IMR-90 (cell line): ENCODE measurements around the gene SH3TC1. TPM values are rescaled to one million over a fixed set of nuclear protein-coding genes. Genes with fewer than 3 reads are reported as not detected.

Experiments
- ATAC-seq: fragments of 200-7000 bp; cut with Tn5 transposase; 2 replicates; pipeline ENCODE4 v1.9.1; 2020; ENCODE audit warnings: low read depth, mild to moderate bottlenecking, moderate library complexity
- BruUV-seq: library from RNA; stranded (reverse); fragments of 400-500 nt; replicated peaks from 2 replicates; lab custom pipeline; 2021; lab: Mats Ljungman, UMichigan
- CTCF ChIA-PET: fragments of 300-600 bp; formaldehyde crosslinking; extraction: SDS; loops from one replicate; lab custom pipeline; 2021; ENCODE audit warnings: antibody characterized with exemption; lab: Yijun Ruan, JAX
- POLR2A ChIA-PET: fragments of 300-600 bp; sonication (Branson Sonifier 250); formaldehyde crosslinking; loops from one replicate; lab custom pipeline; 2022; ENCODE audit warnings: antibody characterized with exemption; ENCODE audit not compliant: unreplicated experiment; lab: Charles Lee
- DNase-seq: peaks from one replicate; pipeline ENCODE4 v3.0.0; 2013
- H2AFZ ChIP-seq: replicated peaks from 2 replicates; pipeline ENCODE3; 2013; ENCODE audit warnings: low read length, mild to moderate bottlenecking; ENCODE audit not compliant: poor library complexity
- H2AK5ac ChIP-seq: 2 replicates; pipeline ENCODE4 v1.6.1; 2013; ENCODE audit warnings: low read depth, low read length, inconsistent platforms
- H2AK9ac ChIP-seq: replicated peaks from 2 replicates; pipeline ENCODE3; 2013; ENCODE audit warnings: mild to moderate bottlenecking, low read depth, low read length, moderate library complexity; ENCODE audit not compliant: poor library complexity
- H2BK120ac ChIP-seq: 2 replicates; pipeline ENCODE4 v1.6.1; 2013; ENCODE audit warnings: low read depth, low read length, inconsistent platforms
- H2BK15ac ChIP-seq: 3 replicates; pipeline ENCODE4 v1.6.1; 2013; ENCODE audit warnings: low read depth, low read length, inconsistent platforms
- H2BK20ac ChIP-seq: 2 replicates; pipeline ENCODE4 v1.6.1; 2013; ENCODE audit warnings: low read depth, mild to moderate bottlenecking, inconsistent platforms, low read length, moderate library complexity
- H2BK5ac ChIP-seq: 2 replicates; pipeline ENCODE4 v1.6.1; 2013; ENCODE audit warnings: mild to moderate bottlenecking, low read depth, low read length, inconsistent platforms; ENCODE audit not compliant: poor library complexity, severe bottlenecking
- H3K14ac ChIP-seq: replicated peaks from 2 replicates; pipeline ENCODE4 v1.6.1; 2013; ENCODE audit warnings: low read depth, low read length, inconsistent platforms
- H3K18ac ChIP-seq: 2 replicates; pipeline ENCODE4 v1.6.1; 2013; ENCODE audit warnings: low read depth, low read length, control low read depth
- H3K23ac ChIP-seq: 2 replicates; pipeline ENCODE4 v1.6.1; 2013; ENCODE audit warnings: low read depth, low read length, inconsistent platforms
- H3K27ac ChIP-seq: 2 replicates; pipeline ENCODE4 v1.5.1; 2013; ENCODE audit warnings: mild to moderate bottlenecking, control low read depth, low read length; ENCODE audit not compliant: insufficient read depth
- H3K27me3 ChIP-seq: 2 replicates; pipeline ENCODE4 v1.6.1; 2013; ENCODE audit warnings: low read length; ENCODE audit not compliant: control insufficient read depth, insufficient read depth
- H3K36me3 ChIP-seq: 2 replicates; pipeline ENCODE4 v1.6.1; 2013; ENCODE audit warnings: low read length, mixed read lengths; ENCODE audit not compliant: control insufficient read depth, insufficient read depth
- H3K4ac ChIP-seq: 2 replicates; pipeline ENCODE4 v1.6.1; 2013; ENCODE audit warnings: low read depth, low read length, inconsistent platforms
- H3K4me1 ChIP-seq: 2 replicates; pipeline ENCODE4 v1.6.1; 2013; ENCODE audit warnings: low read length, mixed read lengths; ENCODE audit not compliant: control insufficient read depth, insufficient read depth
- H3K4me2 ChIP-seq: 2 replicates; pipeline ENCODE4 v1.6.1; 2013; ENCODE audit warnings: low read depth, mild to moderate bottlenecking, control low read depth, low read length, moderate library complexity
- H3K4me3 ChIP-seq: 2 replicates; pipeline ENCODE4 v1.5.1; 2013; ENCODE audit warnings: low read depth, mild to moderate bottlenecking, control low read depth, low read length, moderate library complexity; ENCODE audit not compliant: insufficient read depth
- H3K56ac ChIP-seq: 2 replicates; pipeline ENCODE4 v1.6.1; 2013; ENCODE audit warnings: low read length, inconsistent platforms; ENCODE audit not compliant: insufficient read depth; ENCODE audit errors: extremely low read depth
- H3K79me1 ChIP-seq, 2 experiments: 2 replicates each; pipeline ENCODE4 v1.6.1; 2013; ENCODE audit warnings: low read length in 2 of 2, inconsistent platforms in 1 of 2, low read depth in 1 of 2
- H3K9ac ChIP-seq: 2 replicates; pipeline ENCODE4 v1.6.1; 2013; ENCODE audit warnings: low read depth, low read length, control low read depth
- H3K9me1 ChIP-seq: 2 replicates; pipeline ENCODE4 v1.6.1; 2013; ENCODE audit warnings: low read length, inconsistent platforms; ENCODE audit not compliant: insufficient read depth
- H3K9me3 ChIP-seq: 2 replicates; pipeline ENCODE4 v1.6.1; 2013; ENCODE audit warnings: low read length; ENCODE audit not compliant: control insufficient read depth, insufficient read depth
- H4K20me1 ChIP-seq: 2 replicates; pipeline ENCODE4 v1.6.1; 2013; ENCODE audit warnings: low read length, inconsistent platforms; ENCODE audit not compliant: insufficient read depth
- H4K5ac ChIP-seq: 2 replicates; pipeline ENCODE4 v1.6.1; 2013; ENCODE audit warnings: mild to moderate bottlenecking, low read depth, low read length, control low read depth
- H4K8ac ChIP-seq, 2 experiments: 2 replicates each; pipeline ENCODE4 v1.6.1; 2013; ENCODE audit warnings: low read depth in 2 of 2, low read length in 2 of 2, control low read depth in 1 of 2, inconsistent platforms in 1 of 2
- H4K91ac ChIP-seq: 2 replicates; pipeline ENCODE4 v1.6.1; 2013; ENCODE audit warnings: low read depth, low read length, inconsistent platforms; ENCODE audit not compliant: insufficient read depth
- FOS ChIP-seq: fragments of 150-350 bp; IDR thresholded peaks from 2 replicates; pipeline ENCODE4 v1.6.1; 2016; ENCODE audit warnings: low read depth, low read length
- WGBS, 2 experiments: methylation state at CpG; one replicate each; pipeline versions ENCODE4 v1.1.5 to v1.1.7; 2013; ENCODE audit warnings: missing lambda C conversion rate in 2 of 2; ENCODE audit not compliant: insufficient read length in 1 of 2; ENCODE audit errors: extremely low coverage in 2 of 2; 5-methylcytosine and 5-hydroxymethylcytosine counted together
- dilution Hi-C: fragments of 300-500 bp; cut with HindIII; formaldehyde crosslinking; loops from one replicate; pipeline ENCODE4 v1.14.3; 2018; ENCODE audit warnings: low sequenced_read_pairs; ENCODE audit not compliant: unreplicated experiment
- in situ Hi-C: fragments of 300-500 bp; cut with MboI; formaldehyde crosslinking; loops from 3 replicates; pipeline ENCODE4 v1.14.3; 2019; ENCODE audit warnings: low sequenced_read_pairs, inconsistent platforms, mixed read lengths
- intact Hi-C: fragments of 100-400 bp; cut with micrococcal nuclease; formaldehyde crosslinking; loops from 2 replicates; pipeline ENCODE4 v1.10.0; 2022
- polyA plus RNA-seq, 3 experiments: library from polyadenylated mRNA; depleted of rRNA; stranded (reverse); fragments of >200 nt; gene quantifications; 2 replicates each; pipeline ENCODE4 v1.2.3, GENCODE V29; 2012; ENCODE audit warnings: low replicate concordance in 1 of 3
- total RNA-seq: library from RNA; depleted of rRNA; stranded (reverse); fragments of >200 nt; gene quantifications from 2 replicates; pipeline ENCODE4 v1.2.3, GENCODE V29; 2012
- TF ChIP-seq, protein P1 (sequence below): fragments of 150-350 bp; IDR thresholded peaks from 2 replicates; pipeline ENCODE4 v1.6.1; 2017; ENCODE audit warnings: mild to moderate bottlenecking, antibody characterized with exemption, low read length, low read depth

Gene SH3TC1
- total and polyA plus RNA-seq, 2 of the 4 experiments (the other 2 are of a cell fraction) = 1.6 to 2.2 TPM

- WGBS, 2 experiments = 60% methylated on average over 4 of the region's 30 CpGs; no CpG with 5 or more reads in 1 of the 2 experiments
- H3K56ac ChIP-seq = no peak overlapping the region
- no peak overlapping the region; the same call in 1 of the 2 replicates for H3K4ac ChIP-seq
- no peak overlapping the region for H3K4me2 ChIP-seq
- H3K9me3 ChIP-seq = no peaks in the 10 kb centered on the region
- H3K27ac ChIP-seq = no peak overlapping the region
- no peak overlapping the region for H3K14ac ChIP-seq
- intact Hi-C loops (no loop called here), in situ Hi-C loops (no loop called here), dilution Hi-C loops (no loop called here)
- no peak overlapping the region for H4K91ac ChIP-seq
- H2BK15ac ChIP-seq = no peak overlapping the region; the same call in 2 of the 3 replicates
- H2BK120ac ChIP-seq = no peak overlapping the region; the same call in 1 of the 2 replicates
- peaks cover 9% of the 10 kb centered on the region for H3K27me3 ChIP-seq
- no peak overlapping the region for H3K23ac ChIP-seq
- H4K5ac ChIP-seq = no peak overlapping the region
- no peaks in the 10 kb centered on the region for H3K36me3 ChIP-seq
- H3K4me3 ChIP-seq = no peak overlapping the region
- CTCF ChIA-PET = no interaction called here
- no peak overlapping the region for H2BK5ac ChIP-seq
- peaks cover 7% of the 10 kb centered on the region for H4K20me1 ChIP-seq
- H2BK20ac ChIP-seq = no peak overlapping the region
- H2AK5ac ChIP-seq = peak overlapping the region; percentile 29; the same call in 1 of the 2 replicates
- BruUV-seq = no TSS peak
- TF ChIP-seq, protein P1, sequence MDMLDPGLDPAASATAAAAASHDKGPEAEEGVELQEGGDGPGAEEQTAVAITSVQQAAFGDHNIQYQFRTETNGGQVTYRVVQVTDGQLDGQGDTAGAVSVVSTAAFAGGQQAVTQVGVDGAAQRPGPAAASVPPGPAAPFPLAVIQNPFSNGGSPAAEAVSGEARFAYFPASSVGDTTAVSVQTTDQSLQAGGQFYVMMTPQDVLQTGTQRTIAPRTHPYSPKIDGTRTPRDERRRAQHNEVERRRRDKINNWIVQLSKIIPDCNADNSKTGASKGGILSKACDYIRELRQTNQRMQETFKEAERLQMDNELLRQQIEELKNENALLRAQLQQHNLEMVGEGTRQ = peak; percentile 21; the same call in 1 of the 2 replicates
- TF ChIP-seq FOS = no peak
- peak; percentile 9 for DNase-seq
- peaks cover 4 to 40% of the 10 kb centered on the region in 2 experiments; a peak in 3 of 4 replicates for H3K79me1 ChIP-seq
- no peak for ATAC-seq
- peak overlapping the region; percentile 42 for H2AK9ac ChIP-seq
- no peak overlapping the region for H2AFZ ChIP-seq
- H4K8ac ChIP-seq = no peak overlapping the region
- H3K9me1 ChIP-seq = peaks cover 11% of the 10 kb centered on the region
- H3K4me1 ChIP-seq = peaks cover 33% of the 10 kb centered on the region
- POLR2A ChIA-PET = no interaction called here
- no peak overlapping the region for H3K9ac ChIP-seq
- H3K18ac ChIP-seq = no peak overlapping the region
Observed at GRCh38 chr4:8272472-8273428, 73.7 kb downstream of the SH3TC1 start.
